ENCODE data around the gene SLC1A1.

The SLC1A1 gene

DNA sequence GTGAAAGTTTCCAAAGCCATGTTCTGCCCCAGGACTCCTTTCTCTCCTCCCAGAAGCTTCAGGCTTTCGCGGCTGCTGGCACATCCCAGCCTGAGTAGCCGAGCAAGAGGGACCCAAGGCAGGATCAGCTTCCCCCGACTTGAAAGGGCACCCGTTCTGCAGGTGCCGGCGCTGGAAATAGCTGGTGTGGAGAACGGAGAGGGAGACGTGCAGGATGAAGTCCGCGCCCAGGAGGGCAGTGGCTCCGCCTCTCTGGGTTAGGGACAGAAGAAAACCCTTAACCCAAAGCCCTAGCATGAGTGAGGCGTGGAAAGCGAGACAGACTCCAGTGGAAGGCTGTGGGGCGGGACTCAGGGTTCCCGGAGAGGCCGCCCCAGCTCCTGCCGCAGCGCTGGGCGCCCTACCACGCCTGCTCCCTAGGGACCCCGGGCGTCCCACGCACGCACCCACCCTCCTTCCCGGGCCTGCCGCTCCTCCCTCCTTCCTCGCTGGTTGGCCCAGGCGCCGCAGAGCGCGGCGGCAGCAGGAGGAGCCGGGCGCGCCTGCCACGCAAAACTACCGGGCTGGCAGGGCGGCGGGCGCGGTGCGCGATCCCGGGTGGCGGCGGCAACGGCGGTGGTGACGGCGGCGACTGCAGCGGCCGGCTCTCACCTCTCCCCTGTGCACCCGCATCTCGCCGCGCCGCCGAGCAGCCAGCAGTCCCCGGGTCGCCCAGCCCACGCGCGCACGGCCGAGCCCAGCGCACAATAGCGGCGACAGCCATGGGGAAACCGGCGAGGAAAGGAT, at the start of gene SLC1A1:
SLC1A1 (plus strand) TSS at position 550 of the 786 bp plus-strand sequence; CDS start at position 762, 212 bp downstream.
- peak; percentile 85 for DNase-seq (ENCODE audit: low read depth)

DNA sequence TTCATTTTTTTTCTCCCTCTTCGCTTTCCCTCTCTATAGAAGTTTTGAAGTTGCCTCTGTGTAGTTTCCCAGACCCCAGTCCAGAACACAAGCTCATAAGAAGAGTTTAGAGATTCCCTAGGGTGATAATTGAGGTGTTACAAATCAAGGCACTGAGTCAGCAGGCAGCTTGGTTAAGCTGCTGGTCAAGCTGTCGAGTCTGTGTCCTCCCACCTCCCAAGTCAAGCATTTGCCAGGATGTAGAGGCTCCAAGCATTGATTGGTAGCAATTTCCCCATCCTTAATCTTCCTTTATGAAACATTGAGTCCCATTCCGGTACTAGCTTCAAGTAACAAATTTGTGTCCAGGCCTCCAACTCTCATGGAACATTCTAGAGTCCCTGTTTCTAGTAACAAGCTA, 47.5 kb upstream of the SLC1A1 start:
- no peak for DNase-seq (ENCODE audit: low read depth)

DNA sequence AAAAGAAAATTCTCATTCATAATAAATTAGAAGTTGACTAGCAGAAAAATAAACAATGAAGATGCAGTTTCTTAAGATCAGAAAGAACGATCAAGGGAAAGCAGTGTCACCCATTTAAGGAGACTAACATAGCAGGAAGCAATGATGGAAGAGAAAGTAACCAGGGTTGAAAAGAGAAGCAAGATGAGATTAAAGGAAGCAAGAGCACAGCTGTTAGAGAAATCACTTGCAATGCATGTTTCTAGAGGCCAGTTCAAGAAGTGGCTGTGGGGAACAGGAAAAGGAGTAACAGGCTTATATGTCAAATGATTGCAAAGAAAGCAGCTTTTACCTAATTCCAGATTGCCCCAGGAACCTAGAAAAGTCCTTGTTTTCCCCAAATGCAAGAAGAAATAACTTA, 46.8 kb upstream of the SLC1A1 start:
- no peak for DNase-seq (ENCODE audit: low read depth)

DNA sequence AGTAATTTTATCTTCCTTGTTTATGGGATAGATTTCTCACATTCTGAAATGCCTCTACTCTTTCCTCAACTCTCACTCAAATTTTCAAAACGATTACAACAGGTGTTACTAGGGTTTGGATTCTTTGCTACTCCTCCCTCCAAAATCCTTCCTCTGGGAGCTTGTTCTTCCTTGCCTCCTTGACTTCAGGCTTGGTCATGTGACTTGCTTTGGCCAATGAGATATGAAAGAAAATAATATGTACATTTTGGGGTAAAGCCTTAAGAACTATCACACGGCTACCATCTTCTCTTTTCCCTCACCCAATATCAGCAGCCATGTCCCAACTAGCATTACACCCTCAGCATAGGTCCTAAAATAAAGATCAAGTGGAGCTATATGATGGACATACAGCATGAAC, 28.8 kb upstream of the SLC1A1 start:
- DNase-seq (ENCODE audit: low read depth), result no peak

DNA sequence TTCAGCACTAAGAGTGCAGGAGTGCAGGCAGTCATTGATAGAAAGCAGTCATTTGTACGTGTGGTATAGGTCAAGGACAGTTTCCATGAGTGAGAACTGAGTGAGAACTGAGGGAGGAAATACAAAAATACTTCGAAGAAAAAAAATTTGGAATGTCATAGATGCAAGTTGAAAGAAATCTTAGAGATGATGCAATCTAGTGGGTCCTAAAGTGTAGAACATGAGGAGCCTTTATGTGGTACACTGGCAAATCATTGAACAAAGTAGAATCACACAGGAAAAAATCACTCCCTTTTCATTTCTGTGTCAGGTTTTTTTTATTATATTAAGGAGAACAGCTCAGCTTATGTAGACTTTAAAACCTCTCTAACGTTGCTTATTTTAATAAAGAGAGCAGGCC, 26.4 kb upstream of the SLC1A1 start:
- DNase-seq (ENCODE audit: low read depth), result no peak

DNA sequence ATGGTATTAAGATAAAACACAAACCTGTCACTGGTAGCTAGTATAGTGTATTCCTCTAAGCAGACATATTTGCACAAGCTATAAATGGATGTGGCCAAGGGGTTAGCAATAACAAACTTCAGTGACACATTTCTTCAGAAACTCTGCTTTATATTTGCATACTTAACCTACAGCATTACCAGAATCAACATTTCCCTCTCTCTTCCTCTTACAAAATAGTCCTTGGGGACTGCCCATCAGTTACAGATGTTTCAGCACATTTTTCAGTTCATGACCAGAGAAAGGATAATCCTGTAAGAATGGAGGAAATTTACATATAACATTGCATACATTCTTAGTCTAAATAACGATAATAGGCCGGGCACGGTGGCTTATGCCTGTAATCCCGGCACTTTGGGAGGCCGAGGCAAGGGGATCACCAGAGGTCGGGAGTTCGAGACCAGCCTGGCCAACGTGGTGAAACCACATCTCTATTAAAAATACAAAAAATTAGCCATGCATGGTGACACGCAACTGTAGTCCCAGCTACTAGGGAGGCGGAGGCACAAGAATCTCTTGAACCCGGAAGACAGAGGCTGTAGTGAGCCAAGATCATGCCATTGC, 25.3 kb upstream of the SLC1A1 start:
- peak; percentile 56 for DNase-seq (ENCODE audit: low read depth)

DNA sequence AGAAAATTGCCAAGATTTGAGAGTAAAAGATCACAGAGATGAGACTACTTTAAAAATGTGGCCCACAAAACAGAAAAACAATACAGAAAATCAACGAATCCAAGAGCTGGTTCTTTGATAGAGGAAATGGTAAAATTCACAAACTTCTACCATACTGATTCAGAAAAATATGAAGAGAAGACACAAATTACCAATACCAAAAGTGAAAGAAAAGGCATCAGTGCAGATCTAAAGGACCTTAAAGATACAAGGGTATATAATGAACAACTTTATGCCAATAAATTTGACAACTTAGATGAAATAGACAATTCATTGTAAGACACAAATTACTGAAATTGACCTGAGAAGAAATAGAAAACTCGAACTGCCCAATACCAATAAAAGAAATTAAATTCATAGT, 24.4 kb upstream of the SLC1A1 start:
- no peak for DNase-seq (ENCODE audit: low read depth)

DNA sequence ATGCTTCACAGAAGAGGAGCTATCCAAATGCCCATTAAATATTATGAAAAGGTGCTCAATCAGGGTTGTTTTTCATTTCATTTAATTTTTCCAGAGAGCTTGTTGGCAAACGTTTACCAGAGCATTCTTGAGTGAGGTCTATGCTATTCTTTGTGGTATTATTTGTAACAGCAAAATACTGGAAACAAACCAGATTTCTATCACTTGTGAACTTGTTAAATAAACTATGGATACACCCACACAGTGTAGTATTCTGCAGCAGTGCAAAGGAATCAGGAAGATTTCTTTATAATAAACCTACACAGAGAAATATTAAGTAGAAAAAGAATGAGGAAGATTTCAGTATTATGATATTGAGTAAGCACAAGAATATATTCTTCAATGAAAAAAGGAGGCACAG, 15.0 kb upstream of the SLC1A1 start:
- DNase-seq (ENCODE audit: low read depth), result no peak

DNA sequence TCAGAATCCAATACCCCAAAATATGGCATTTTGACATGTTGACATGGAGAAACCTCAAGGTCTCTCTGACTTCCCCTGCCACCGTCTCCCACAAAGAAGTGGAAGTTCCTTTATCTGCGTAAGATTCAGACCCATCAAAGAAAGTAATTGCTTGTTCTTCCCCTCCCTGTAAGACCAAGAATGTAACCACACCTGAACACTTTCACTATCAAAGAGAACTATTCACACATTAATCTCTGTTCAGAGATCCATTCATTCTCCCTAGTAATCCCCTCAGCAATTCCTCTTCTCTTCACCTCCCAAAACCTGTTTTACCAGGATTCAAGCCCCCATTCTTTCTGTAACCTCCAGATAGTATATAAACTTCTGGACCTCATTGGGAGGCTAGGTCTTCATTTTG, 4.1 kb upstream of the SLC1A1 start:
- no peak for DNase-seq (ENCODE audit: low read depth)

DNA sequence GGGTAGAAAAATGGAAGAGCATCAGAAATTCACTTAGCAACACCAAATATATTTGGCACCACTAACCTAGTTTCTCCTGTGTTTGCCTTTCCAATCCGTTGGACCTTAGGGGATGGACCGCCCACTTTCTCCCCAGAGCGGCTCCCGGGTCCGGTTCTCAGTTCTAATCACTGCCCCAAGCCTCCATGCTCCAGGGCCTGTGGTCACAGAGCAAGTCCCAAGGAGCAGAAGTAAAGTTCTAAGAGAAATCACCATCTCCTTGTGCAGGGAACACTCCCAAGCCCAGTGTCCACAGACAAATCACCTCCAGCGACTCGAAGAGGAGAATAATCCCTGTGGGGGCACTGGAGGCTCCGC, 728 bp upstream of the SLC1A1 start:
- peak; percentile 29 for DNase-seq (ENCODE audit: low read depth)

DNA sequence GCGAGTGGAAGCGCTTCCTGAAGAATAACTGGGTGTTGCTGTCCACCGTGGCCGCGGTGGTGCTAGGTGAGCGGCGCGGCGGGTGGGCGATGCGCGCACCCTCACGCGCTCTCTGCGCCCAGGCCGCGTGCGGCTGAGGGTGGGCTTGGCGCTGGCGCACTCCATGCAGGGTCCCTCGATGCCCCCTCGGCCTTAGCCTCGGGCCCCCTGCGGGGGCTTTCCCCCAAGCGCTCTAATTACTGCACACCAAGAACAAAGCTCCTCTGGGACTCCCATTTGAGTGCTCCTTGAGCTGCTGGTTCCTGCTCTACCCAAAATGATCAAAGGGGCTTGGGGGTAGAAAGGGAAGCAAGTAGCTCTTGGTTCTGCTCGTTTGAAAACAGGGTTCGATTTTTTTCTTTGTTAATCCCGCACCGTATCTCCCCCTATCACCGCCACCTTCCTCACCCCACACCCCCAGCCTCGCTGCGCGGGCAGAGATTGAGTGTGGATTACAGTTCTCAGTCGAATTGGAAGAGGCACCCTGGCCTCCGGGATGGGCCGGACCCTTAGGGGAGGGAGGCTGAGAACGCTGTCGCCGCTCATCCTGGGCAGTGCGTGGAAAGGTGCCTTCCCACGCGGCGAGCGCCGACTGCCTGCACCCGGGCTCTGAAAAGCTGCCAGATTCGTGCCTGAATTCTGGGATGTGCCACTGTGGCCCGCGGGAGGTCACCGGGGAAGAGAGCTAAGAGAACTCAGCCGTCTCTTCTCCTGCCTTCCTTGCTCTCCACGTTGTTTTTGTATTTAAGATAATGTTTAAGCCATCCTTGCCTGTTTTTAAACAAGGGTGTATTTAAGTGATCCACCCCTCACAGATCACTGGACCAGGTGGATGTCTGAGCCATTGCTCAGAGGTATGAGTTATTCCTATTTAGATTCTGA, 697 bp downstream of the SLC1A1 start:
- peak; percentile 9 for DNase-seq (ENCODE audit: low read depth)

DNA sequence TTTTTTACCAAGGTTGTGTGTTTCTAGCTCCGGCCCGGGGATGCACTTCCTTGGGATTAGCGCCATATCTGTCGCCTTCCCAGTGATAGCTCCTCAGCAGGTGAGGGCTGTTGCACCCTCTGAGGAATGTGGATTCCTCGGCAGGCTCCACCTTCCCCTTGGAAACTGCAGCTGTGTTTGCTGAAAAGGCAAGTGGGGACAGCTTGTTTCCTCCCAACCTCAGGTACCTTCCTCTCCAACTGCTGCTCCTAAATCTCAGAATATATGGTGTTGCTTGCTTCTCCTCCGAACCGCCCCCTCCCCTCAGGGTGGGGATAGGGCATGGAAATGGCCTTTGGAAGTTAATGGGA, 1.3 kb downstream of the SLC1A1 start:
- no peak for DNase-seq (ENCODE audit: low read depth)

DNA sequence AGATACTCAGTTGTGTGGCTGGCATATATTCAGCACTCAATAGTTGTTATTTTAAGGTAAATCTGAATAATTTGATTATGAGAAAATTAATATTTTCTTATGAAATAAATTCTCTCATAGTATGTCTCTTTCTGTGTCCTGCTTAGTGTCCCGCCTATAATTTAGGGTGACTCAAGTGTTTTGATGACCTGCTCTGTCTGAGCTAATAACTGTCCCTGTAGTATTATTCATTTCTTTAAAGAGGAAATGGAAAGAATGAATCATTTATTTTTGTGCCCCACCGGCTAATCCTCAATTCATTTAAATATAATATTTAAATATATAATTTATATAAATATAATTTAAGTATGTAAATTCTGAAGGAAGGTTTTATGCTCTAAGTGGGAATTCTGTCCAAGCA, 4.1 kb downstream of the SLC1A1 start:
- DNase-seq (ENCODE audit: low read depth), result no peak

DNA sequence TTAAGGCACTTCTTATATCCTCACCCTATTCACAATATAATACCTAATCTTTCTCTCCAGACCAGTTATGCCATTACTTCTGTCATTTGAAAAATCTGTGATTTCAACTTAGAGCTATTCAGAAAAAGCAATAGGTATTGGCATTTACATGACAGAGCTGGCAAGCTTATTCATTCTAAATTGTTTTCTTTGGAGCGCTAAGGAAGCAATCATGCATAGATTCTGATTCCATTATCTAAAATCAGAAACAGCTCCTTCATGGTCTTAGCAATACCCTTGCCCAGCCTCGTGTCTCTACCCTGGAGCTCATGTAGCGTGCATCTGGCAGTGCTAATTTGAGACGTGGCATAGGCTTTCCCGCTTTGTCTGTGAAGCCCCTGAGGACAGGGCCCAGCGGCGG, 4.5 kb downstream of the SLC1A1 start:
- no peak for DNase-seq (ENCODE audit: low read depth)

DNA sequence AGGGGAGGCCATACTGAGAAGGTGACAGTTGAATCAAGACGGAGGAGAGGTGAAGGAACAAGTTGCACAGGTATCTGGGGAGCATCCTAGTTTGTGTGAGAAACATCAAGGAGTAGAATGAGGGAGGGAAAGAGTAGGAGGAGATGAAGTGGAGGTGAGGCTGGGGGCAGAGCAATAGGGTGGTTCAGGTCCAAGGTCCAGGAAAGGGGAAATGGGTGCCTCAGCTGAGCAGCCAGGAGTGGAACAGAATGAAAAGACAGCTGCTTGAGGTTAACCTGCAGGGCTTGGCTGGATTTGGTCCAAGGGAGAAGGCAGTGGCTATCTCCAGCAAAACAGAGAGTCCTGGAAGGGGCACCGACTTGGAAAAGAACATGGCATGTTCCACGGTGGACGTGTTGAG, 5.3 kb downstream of the SLC1A1 start:
- no peak for DNase-seq (ENCODE audit: low read depth)

DNA sequence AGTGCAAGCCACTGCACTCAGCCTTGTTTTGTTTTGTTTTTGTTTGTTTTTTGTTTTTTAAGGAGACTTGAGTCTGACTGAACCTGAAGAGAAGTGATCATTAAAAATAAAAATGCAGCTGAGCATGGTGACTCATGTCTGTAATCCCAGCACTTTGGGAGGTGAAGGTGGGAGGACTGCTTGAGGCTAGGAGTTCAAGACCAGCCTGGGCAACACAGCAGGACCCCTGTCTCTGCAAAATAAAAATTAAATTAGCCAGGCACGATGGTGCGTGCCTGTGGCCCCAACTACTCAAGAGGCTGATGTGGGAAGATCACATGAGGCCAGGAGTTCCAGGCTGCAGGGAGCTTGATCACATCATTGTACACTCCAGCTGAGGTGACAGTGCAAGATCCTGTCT, 6.2 kb downstream of the SLC1A1 start:
- no peak for DNase-seq (ENCODE audit: low read depth)

DNA sequence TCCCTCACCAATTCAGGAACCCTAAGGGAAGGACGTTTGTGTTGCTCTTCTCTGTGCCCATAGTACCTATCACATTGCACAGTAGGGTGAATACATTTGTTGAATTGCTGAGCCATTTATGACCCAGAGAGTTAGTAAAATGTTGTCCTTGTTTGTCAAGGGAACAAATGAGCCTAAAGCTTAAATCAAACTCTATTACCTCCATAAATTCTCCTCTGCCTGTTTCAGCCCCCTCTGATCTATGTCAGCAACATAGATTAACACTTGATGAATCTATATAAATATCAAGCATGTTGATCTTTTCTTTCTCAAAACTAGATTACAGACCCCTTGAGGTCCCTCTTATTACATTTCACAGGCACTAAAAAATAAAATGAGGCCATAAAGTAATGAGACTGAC, 7.1 kb downstream of the SLC1A1 start:
- DNase-seq (ENCODE audit: low read depth), result no peak

DNA sequence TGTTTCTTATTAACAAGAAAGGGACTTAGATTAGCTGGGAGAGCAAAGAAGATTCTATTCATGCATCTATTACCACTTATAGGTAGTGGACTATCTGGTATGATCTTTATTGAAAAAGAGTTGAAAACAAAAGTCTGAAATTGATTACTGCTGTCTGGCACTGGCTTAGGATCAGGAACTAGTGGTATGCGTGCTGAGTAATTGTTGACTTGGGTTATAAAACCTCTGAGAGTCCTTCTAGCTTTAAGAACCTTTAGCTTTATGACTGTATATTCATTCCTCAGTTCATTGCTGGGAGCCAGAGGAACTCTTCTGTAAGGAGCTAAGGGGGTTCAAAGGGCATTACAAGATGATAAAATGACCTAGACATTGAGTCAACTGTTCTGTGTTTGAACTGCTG, 7.6 kb downstream of the SLC1A1 start:
- DNase-seq (ENCODE audit: low read depth), result peak; percentile 69

DNA sequence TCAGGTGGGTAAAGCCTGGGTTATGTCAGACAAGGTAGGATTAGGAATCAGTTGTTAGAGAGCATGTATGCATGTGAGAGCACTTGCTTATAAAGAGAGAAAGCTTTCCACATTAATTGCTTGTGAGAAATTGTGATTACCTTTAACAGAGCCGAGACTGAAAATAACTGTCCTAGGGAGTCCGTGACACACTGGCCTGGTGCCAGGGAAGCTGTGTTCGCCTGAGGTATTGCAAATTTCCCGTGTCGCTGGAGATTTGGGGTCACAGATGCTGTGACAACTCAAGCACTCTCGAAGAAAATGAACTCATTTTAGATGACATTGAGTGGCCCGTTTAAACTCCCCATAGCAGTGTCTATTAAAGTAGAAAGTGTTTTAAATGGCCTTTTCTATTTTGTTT, 9.6 kb downstream of the SLC1A1 start:
- DNase-seq (ENCODE audit: low read depth), result no peak

DNA sequence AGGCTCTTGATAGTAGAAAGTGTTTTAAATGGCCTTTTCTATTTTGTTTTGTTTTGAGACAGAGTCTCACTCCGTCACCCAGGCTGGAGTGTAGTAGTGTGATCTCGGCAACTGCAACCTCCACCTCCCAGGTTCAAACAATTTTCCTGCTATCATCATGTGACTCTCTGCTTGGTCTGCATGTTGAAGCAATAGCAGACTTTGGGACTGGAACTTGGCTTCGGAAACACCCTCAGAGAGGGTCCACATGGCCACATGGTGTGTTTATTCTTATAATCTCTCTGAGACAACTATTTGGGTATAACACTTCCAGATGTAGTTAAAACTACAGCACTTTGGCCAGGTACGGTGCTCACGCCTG, 10.9 kb downstream of the SLC1A1 start:
- no peak for DNase-seq (ENCODE audit: low read depth)

DNA sequence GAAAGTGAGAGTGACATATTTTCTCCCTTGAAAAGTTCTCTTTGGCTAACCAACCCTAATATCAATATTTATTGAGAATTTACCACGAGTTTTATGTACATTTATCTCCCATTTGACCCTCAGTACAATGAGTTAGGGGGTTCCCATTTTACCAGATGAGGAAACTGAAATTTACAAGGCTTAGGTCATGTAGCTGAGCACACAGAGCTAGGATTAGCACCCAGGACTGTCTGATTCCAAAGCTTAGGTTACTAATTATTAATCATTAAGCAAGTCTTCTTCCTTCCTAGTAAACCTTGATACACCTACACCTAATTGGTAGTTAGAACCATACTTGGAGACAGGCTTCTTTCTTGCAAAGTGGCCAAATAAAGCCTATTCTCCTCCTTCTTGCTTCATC, 12.2 kb downstream of the SLC1A1 start:
- no peak for DNase-seq (ENCODE audit: low read depth)

DNA sequence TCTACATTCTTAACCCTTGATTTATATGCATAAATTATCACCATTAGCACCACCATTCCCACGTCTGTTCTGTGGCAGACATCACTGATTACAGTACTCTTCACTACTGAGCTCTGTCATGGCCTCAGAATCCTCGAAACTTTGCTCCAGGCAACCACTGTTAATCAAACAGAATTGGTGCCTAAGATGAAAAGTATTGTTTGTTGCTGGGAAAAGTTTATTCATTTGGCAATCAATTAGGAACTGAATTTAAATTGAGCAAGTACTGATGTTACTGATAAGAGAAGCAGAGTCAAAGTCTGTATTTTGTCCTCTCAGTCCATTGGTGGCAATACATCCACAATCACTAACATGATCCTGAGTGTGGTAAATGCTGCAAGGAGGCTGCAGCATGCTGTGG, 12.8 kb downstream of the SLC1A1 start:
- DNase-seq (ENCODE audit: low read depth), result no peak

DNA sequence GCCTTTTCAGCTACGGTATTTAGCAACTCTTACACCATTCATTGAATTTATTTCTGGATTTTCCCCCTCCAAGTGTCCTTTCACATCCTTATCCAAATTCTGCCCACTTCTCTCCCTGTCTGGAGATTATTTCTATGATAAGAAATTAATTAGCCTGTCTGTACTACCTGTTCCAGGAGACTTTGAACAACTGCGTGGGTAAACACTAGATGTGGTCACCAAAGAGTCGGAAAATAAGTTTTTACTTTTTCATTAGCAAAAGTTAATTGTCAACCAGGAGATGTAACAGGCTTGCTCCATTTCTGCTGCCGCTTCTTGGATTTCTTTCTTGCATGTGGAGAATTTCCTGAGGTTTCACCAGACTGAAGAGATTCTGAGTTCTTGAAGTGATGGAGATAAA, 14.0 kb downstream of the SLC1A1 start:
- no peak for DNase-seq (ENCODE audit: low read depth)
